Heart right ventricle (tissue), 16 donors: Measurements from ENCODE around the gene FADS1. TPM values are rescaled to one million over a fixed set of nuclear protein-coding genes. Genes with fewer than 3 reads are reported as not detected.
A peak's percentile ranks its signal among the peaks of the same experiment; 100 is the strongest.

Experiments
- ATAC-seq, 8 donors: fragments of 200-7000 bp; cut with Tn5 transposase; one replicate each; pipeline ENCODE4 v1.9.1; 2020; ENCODE audit warnings: mild to moderate bottlenecking in 8 of 8, moderate library complexity in 8 of 8, moderate number of reproducible peaks in 1 of 8
- DNase-seq, 2 donors: peaks; one replicate each; pipeline ENCODE4 v3.0.0-alpha.2; 2020
- H3K27ac ChIP-seq, 10 donors: fragments of 200-600 bp; sonication (generic) in 2 of 10; one replicate each; pipeline versions ENCODE4 v1.5.0 to v1.8.0; 2020 to 2022; ENCODE audit warnings: mild to moderate bottlenecking in 3 of 10
- H3K27me3 ChIP-seq, 7 donors: fragments of 200-600 bp; one replicate each; pipeline ENCODE4 v1.8.0; 2021 to 2022; ENCODE audit warnings: mild to moderate bottlenecking in 2 of 7
- H3K36me3 ChIP-seq, 9 donors: fragments of 200-600 bp; sonication (generic) in 1 of 9; one replicate each; pipeline versions ENCODE4 v1.5.0 to v1.8.0; 2020 to 2022; ENCODE audit warnings: mild to moderate bottlenecking in 2 of 9
- H3K4me1 ChIP-seq, 9 donors: fragments of 200-600 bp; sonication (generic) in 1 of 9; one replicate each; pipeline versions ENCODE4 v1.5.0 to v1.8.0; 2020 to 2022; ENCODE audit warnings: mild to moderate bottlenecking in 4 of 9
- H3K4me3 ChIP-seq, 10 donors: fragments of 200-600 bp; sonication (generic) in 2 of 10; one replicate each; pipeline versions ENCODE4 v1.5.0 to v1.8.0; 2020 to 2022; ENCODE audit warnings: mild to moderate bottlenecking in 7 of 10, moderate library complexity in 2 of 10
- H3K9me3 ChIP-seq, 11 donors: fragments of 200-600 bp in 10 of 11; sonication (generic) in 2 of 11; one replicate each; pipeline versions ENCODE4 v1.5.0 to v1.8.0; 2013 to 2022; ENCODE audit warnings: mild to moderate bottlenecking in 2 of 11, control low read depth in 1 of 11, moderate library complexity in 1 of 11
- WGBS, 2 donors: extraction: QIAGEN DNeasy Blood & Tissue Kit; methylation state at CpG; one replicate each; pipeline ENCODE4 v1.1.7; 2013; ENCODE audit warnings: inconsistent platforms in 1 of 2; 5-methylcytosine and 5-hydroxymethylcytosine counted together
- intact Hi-C, 10 donors: fragments of 100-400 bp; cut with DNase I; formaldehyde crosslinking; loops; one replicate each; pipeline versions ENCODE4 v1.11.1 to v1.14.2; 2022
- polyA plus RNA-seq, 2 donors: library from polyadenylated mRNA; stranded (reverse); fragments of 200-250 nt; gene quantifications; one replicate each; pipeline ENCODE4 v1.2.3, GENCODE V29; 2013
- total RNA-seq, 10 donors: library from RNA; stranded (reverse); fragmentation: NEBNext Ultra II Directional in 3 of 10; extraction: Animal tissue kit (Norgen Biotek cat#: 25700) in 3 of 10; gene quantifications; one replicate each; pipeline versions ENCODE4 v1.2.1 to v1.2.4, GENCODE V29; 2021 to 2023
- TF ChIP-seq, protein P1 (sequence below), 9 donors: fragments of 200-600 bp; sonication (generic) in 2 of 9; IDR thresholded peaks; one replicate each; pipeline versions ENCODE4 v1.5.0 to v1.8.0; 2021 to 2022; ENCODE audit warnings: antibody characterized with exemption in 9 of 9, mild to moderate bottlenecking in 5 of 9, moderate library complexity in 1 of 9
- donor health status: Arrhythmogenic right ventricular cardiomyopathy.
- donor health status: ischemic (EF 13 %, LVEDD 7.1; RV severe dilation, severe dysfunction).
- donor health status: healthy with polysubstance abuse.
- donor health status: DM: no; HTN: yes; CAD: no.
- donor health status: DM: no; HTN: no; CAD: no.
- donor health status: ischemic (EF 25% LVEDD 6.9; RV normal size, moderate dysfunction).
- donor health status: ischemic (EF 25% LVEDD 5.7; RV mildly dilated, moderate dysfunction).
- donor health status: healthy.
- donor health status: DM: yes; HTN: yes; CAD: no.
- donor health status: Ischemic cardiomyopathy.
- donor health status: ischemic (EF 35%, LVEDD 5.7; RV mildly dilated, moderate dysfunction).
- donor health status: nonischemic (EF 11% LVEDD 7.7; RV severe dilation, severe dysfunction).
- donor health status: DM: yes; HTN: yes; CAD: no.
- donor health status: PGD.
- donor health status: ischemic (EF 29% LVEDD 5.4; RV normal size, mild dysfunction).
- donor health status: nonischemic (EF 23%, LVEDD 6.1; RV moderate dilation, normal function).

FADS1 gene
- total and polyA plus RNA-seq, 12 donors, result 13.8 to 37.4 (median 25.4) TPM

DNA sequence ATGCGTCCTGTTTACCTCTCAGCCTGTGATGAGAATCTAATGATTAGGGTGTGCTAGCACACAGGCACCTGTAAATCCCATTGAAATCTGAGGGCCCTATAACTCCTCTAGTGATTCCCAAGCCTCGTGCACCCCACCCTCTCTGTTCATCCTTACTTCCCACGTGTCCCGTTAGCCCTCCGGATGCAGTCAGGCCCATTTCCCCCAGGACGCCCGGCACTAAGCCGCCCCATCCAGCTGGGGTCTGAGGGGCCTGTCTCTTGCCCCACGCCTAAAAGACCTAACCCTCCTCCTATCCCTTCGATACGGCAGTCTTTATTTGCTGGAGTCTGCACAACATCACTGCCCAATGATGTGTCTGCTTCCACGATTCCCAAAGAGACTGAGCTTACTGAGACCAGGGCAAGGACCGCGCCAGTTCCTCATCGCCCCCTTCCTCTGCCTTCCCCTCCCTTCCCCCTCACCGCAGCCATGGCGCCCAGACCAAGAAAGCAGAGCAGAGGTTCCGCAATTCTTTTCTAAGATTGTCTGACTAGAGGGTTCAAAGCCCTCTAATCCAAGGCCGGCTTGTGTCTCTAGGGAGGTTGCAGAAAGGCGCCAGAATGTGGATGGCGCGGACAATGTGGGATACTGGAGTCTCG is 10.2 kb upstream of the FADS1 start:
- DNase-seq, result no peak
- ATAC-seq, result peak in 5 of 8 donors; percentile 1 to 8 (median 4)
- H3K9me3 ChIP-seq, result no peaks in the 10 kb centered on the region
- H3K27ac ChIP-seq, result peak overlapping the region; percentile 40 to 95 (median 86)
- H3K27me3 ChIP-seq, result peaks cover 0 to 11% (median 0%) of the 10 kb centered on the region in 7 donors
- peak overlapping the region; percentile 44 to 86 (median 73) for H3K4me3 ChIP-seq
- intact Hi-C loops, result loop anchor here in 2 of 10 donors (2.0 to 5.0 kb wide), 2 partner anchors 35 to 64 kb away; partner anchors contain the start of gene FADS3 (in 1 of the 2)
- WGBS, 2 donors, result 21% methylated on average over 23 of the region's 23 CpGs
- H3K36me3 ChIP-seq, result peaks cover 0 to 4% (median 0%) of the 10 kb centered on the region in 9 donors
- H3K4me1 ChIP-seq, result peaks cover 9 to 53% (median 36%) of the 10 kb centered on the region in 9 donors
- TF ChIP-seq, protein P1, sequence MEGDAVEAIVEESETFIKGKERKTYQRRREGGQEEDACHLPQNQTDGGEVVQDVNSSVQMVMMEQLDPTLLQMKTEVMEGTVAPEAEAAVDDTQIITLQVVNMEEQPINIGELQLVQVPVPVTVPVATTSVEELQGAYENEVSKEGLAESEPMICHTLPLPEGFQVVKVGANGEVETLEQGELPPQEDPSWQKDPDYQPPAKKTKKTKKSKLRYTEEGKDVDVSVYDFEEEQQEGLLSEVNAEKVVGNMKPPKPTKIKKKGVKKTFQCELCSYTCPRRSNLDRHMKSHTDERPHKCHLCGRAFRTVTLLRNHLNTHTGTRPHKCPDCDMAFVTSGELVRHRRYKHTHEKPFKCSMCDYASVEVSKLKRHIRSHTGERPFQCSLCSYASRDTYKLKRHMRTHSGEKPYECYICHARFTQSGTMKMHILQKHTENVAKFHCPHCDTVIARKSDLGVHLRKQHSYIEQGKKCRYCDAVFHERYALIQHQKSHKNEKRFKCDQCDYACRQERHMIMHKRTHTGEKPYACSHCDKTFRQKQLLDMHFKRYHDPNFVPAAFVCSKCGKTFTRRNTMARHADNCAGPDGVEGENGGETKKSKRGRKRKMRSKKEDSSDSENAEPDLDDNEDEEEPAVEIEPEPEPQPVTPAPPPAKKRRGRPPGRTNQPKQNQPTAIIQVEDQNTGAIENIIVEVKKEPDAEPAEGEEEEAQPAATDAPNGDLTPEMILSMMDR (IDR thresholded peaks at IDR 0.05), result no peak

DNA sequence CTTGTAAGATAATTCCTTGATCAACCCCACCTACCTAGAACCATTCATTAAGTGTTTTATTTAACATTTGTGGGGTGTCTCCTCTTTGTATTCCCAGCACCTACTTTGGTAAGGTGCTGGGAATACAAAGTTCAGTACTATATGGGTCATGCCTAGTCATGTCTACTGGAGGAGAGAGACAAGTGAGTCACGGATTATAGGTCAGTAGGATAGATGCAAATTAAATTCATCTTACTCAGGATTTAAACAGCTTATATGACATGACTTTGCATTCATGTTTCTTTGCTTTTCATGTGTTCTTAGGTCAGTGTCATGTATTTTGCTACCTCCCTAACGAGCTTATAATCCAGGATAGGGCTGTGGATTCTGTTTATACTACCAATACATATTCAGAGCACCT is 3.4 kb upstream of the FADS1 start:
- no peak for DNase-seq
- Histone ChIP-seq H3K9me3 (no peaks in the 10 kb centered on the region), H3K36me3 (peaks cover 0 to 4% (median 0%) of the 10 kb centered on the region in 9 donors), H3K27me3 (peaks cover 0 to 6% (median 0%) of the 10 kb centered on the region in 7 donors), H3K27ac (no peak overlapping the region), H3K4me1 (peaks cover 0 to 24% (median 8%) of the 10 kb centered on the region in 9 donors), H3K4me3 (no peak overlapping the region)
- WGBS, 2 donors, result 90 to 96% methylated on average over 2 of the region's 2 CpGs
- intact Hi-C loops, result no loop called here
- TF ChIP-seq, protein P1 (IDR thresholded peaks at IDR 0.05), result no peak
- no peak for ATAC-seq

DNA sequence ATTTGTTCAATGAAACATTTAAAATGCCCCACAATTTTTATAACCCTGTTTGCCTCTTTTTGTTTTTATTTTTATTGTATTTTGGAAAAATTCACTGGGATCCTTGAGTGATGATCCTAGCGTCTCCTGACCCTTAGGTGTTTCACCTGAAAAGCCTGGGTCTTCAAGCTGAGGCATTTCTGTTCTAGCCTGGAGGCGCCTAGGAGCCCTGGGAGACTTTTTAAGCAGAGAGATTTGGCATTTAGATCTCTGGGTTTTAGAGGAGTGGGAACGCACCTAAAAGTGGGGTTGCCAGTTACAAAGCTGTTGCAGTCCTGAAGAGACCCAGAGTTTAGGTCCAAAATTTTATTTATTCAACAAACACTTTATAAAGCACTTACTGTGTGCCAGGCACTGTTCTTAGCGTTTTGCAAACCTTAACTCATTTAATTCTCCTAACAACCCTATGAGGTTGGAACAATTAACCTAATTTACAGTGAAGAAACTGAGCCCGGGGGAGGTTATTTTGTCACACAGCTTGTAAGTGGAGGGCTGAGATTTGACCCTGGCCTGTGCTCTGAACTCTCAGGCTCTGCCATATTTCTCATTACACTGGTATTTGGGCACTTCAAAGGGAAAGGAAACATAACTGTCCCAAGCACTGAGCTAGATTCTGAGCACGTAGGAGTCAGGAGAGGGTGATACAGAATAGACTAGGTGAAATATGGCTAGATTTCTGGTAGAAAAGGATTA is 834 bp upstream of the FADS1 start:
- intact Hi-C loops, result loop anchor here in 7 of 10 donors (2.0 to 10.0 kb wide), 7 partner anchors 13 to 155 kb away; partner anchors contain the start of gene FADS3 (in 1 of the 7)
- Histone ChIP-seq H3K27me3 (peaks cover 0 to 9% (median 0%) of the 10 kb centered on the region in 7 donors), H3K4me3 (peak overlapping the region in 9 of 10 donors; percentile 66 to 93 (median 77)), H3K27ac (peak overlapping the region in 9 of 10 donors; percentile 93 to 100 (median 99)), H3K36me3 (peaks cover 0 to 8% (median under 1%) of the 10 kb centered on the region in 9 donors), H3K9me3 (no peaks in the 10 kb centered on the region), H3K4me1 (peaks cover 4 to 29% (median 10%) of the 10 kb centered on the region in 9 donors)
- no peak for DNase-seq
- no peak for ATAC-seq
- WGBS, 2 donors, result 75 to 81% methylated on average over 6 of the region's 6 CpGs
- TF ChIP-seq, protein P1 (IDR thresholded peaks at IDR 0.05), result no peak
